ENCODE results near the gene CDH7.

Gene CDH7

GRCh38 chr18:65768120-65768778, 17.4 kb downstream of the CDH7 start:
- in situ Hi-C loops (cut with MboI; ENCODE audit: low sequenced_read_pairs) = no loop called here

- in situ Hi-C loops (cut with MboI; ENCODE audit: low sequenced_read_pairs) = no loop called here
These were observed 18.8 kb downstream of the CDH7 start for GRCh38 chr18:65769652-65770051.

GRCh38 chr18:65786474-65786873, 35.7 kb downstream of the CDH7 start:
- in situ Hi-C loops (cut with MboI; ENCODE audit: low sequenced_read_pairs) = no loop called here

- in situ Hi-C loops (cut with MboI; ENCODE audit: low sequenced_read_pairs) = no loop called here
These were observed 37.6 kb downstream of the CDH7 start for GRCh38 chr18:65788373-65788772.

GRCh38 chr18:65790604-65791003, 39.8 kb downstream of the CDH7 start:
- in situ Hi-C loops (cut with MboI; ENCODE audit: low sequenced_read_pairs) = no loop called here

- in situ Hi-C loops (cut with MboI; ENCODE audit: low sequenced_read_pairs) = no loop called here
These were observed 40.9 kb downstream of the CDH7 start for GRCh38 chr18:65791719-65792118.

- in situ Hi-C loops (cut with MboI; ENCODE audit: low sequenced_read_pairs) = no loop called here
These were observed 41.8 kb downstream of the CDH7 start for GRCh38 chr18:65792456-65793074.

- in situ Hi-C loops (cut with MboI; ENCODE audit: low sequenced_read_pairs) = no loop called here
These were observed 57.9 kb downstream of the CDH7 start for GRCh38 chr18:65808759-65809158.

- in situ Hi-C loops (cut with MboI; ENCODE audit: low sequenced_read_pairs) = no loop called here
These were observed 60.5 kb downstream of the CDH7 start for GRCh38 chr18:65811307-65811706.

- in situ Hi-C loops (cut with MboI; ENCODE audit: low sequenced_read_pairs) = no loop called here
These were observed 64.7 kb downstream of the CDH7 start for GRCh38 chr18:65815506-65815905.

GRCh38 chr18:65817178-65817577, 66.4 kb downstream of the CDH7 start:
- in situ Hi-C loops (cut with MboI; ENCODE audit: low sequenced_read_pairs) = no loop called here

- in situ Hi-C loops (cut with MboI; ENCODE audit: low sequenced_read_pairs) = no loop called here
These were observed 71.1 kb downstream of the CDH7 start for GRCh38 chr18:65821911-65822310.

- in situ Hi-C loops (cut with MboI; ENCODE audit: low sequenced_read_pairs) = no loop called here
These were observed 72.0 kb downstream of the CDH7 start for GRCh38 chr18:65822826-65823225.

GRCh38 chr18:65827444-65827843, 76.6 kb downstream of the CDH7 start:
- in situ Hi-C loops (cut with MboI; ENCODE audit: low sequenced_read_pairs) = no loop called here

- in situ Hi-C loops (cut with MboI; ENCODE audit: low sequenced_read_pairs) = no loop called here
These were observed 85.1 kb downstream of the CDH7 start for GRCh38 chr18:65835881-65836280.

- in situ Hi-C loops (cut with MboI; ENCODE audit: low sequenced_read_pairs) = no loop called here
These were observed 95.3 kb downstream of the CDH7 start for GRCh38 chr18:65846107-65846506.

GRCh38 chr18:65852273-65852672, 101.5 kb downstream of the CDH7 start:
- in situ Hi-C loops (cut with MboI; ENCODE audit: low sequenced_read_pairs) = no loop called here

GRCh38 chr18:65859075-65859474, 108.3 kb downstream of the CDH7 start:
- in situ Hi-C loops (cut with MboI; ENCODE audit: low sequenced_read_pairs) = no loop called here

GRCh38 chr18:65869527-65869926, 118.7 kb downstream of the CDH7 start:
- in situ Hi-C loops (cut with MboI; ENCODE audit: low sequenced_read_pairs) = no loop called here

GRCh38 chr18:65876310-65876709, 125.5 kb downstream of the CDH7 start:
- in situ Hi-C loops (cut with MboI; ENCODE audit: low sequenced_read_pairs) = no loop called here

GRCh38 chr18:65897292-65897691, 146.5 kb downstream of the CDH7 start:
- in situ Hi-C loops (cut with MboI; ENCODE audit: low sequenced_read_pairs) = no loop called here

- in situ Hi-C loops (cut with MboI; ENCODE audit: low sequenced_read_pairs) = no loop called here
These were observed 150.7 kb downstream of the CDH7 start for GRCh38 chr18:65901522-65901921.

GRCh38 chr18:65906621-65907034, 155.8 kb downstream of the CDH7 start:
- in situ Hi-C loops (cut with MboI; ENCODE audit: low sequenced_read_pairs) = no loop called here

All from HL-60/S4 treated with phorbol 12-myristate 13-acetate at 8.2 ng/mL for 4 days and 3 days (cell line).